ENCODE results near the gene ATP6V0A1. TPM values are rescaled to one million over a fixed set of nuclear protein-coding genes. Genes with fewer than 3 reads are reported as not detected.

ATP6V0A1 gene
- total RNA-seq, 1 donor: 40.0 TPM

DNA sequence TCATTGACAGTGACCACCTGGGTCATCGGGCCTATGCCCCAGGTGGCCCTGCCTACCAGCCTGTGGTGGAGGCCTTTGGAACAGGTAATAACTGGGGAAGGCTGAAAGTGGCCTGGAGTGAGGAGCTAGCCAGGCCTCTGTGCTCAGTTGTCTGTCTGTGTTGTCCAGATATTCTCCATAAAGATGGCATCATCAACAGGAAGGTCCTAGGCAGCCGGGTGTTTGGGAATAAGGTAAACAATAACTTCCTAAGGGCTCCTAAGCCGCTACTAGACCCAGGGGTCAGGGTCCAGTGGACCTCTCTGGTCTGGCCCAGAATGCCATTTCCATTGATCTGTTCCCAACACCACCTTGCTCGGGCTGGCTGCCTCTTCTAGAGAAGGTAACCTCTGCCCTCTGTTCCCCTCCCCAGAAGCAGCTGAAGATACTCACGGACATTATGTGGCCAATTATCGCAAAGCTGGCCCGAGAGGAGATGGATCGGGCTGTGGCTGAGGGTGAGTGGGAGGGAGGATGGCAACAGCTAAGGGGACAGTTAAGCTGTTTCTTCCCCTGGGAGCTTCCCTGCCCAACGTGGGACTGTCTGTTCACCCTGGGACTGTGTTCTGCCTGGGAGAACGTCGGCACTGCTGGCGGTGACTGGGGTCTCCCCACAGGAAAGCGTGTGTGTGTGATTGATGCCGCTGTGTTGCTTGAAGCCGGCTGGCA lies 106.3 kb downstream of the ATP6V0A1 start:
- H3K4me3 ChIP-seq (ENCODE audit: low read depth, low read length): no peak overlapping the region
- TF ChIP-seq, protein P1, sequence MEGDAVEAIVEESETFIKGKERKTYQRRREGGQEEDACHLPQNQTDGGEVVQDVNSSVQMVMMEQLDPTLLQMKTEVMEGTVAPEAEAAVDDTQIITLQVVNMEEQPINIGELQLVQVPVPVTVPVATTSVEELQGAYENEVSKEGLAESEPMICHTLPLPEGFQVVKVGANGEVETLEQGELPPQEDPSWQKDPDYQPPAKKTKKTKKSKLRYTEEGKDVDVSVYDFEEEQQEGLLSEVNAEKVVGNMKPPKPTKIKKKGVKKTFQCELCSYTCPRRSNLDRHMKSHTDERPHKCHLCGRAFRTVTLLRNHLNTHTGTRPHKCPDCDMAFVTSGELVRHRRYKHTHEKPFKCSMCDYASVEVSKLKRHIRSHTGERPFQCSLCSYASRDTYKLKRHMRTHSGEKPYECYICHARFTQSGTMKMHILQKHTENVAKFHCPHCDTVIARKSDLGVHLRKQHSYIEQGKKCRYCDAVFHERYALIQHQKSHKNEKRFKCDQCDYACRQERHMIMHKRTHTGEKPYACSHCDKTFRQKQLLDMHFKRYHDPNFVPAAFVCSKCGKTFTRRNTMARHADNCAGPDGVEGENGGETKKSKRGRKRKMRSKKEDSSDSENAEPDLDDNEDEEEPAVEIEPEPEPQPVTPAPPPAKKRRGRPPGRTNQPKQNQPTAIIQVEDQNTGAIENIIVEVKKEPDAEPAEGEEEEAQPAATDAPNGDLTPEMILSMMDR (IDR thresholded peaks at IDR 0.05; ENCODE audit: insufficient read depth, low read length): no peak
- DNase-seq (ENCODE audit: low read depth): no peak

DNA sequence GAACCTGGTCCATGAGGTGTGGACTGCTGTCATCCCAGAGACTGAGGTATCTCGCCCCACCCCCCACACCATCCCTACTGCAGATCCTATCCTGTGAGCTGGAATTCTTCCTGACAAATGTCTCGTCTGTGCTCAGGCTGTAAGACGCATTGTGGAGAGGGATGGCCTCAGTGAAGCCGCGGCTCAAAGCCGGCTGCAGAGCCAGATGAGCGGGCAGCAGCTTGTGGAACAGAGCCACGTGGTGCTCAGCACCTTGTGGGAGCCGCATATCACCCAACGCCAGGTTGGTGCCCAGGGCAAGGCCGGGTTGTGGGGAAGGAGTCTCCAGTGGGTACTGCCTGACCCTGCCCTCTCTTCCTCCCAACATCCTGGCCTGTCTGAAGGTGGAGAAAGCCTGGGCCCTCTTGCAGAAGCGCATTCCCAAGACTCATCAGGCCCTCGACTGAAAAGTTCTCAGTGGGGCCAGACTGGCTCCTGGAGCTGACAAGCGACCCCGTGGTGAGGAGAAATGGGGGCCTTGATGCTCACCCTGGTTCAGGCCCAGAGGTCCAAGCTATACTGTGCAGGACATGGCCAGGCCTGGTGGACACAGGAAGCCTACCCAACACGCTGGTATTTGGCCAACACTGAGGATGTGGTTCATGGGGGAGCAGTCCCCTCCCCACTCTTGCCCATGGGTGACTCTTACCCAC lies 107.0 kb downstream of the ATP6V0A1 start:
- DNase-seq (ENCODE audit: low read depth): no peak
- no peak overlapping the region for H3K4me3 ChIP-seq (ENCODE audit: low read depth, low read length)
- TF ChIP-seq, protein P1 (IDR thresholded peaks at IDR 0.05; ENCODE audit: insufficient read depth, low read length): no peak

DNA sequence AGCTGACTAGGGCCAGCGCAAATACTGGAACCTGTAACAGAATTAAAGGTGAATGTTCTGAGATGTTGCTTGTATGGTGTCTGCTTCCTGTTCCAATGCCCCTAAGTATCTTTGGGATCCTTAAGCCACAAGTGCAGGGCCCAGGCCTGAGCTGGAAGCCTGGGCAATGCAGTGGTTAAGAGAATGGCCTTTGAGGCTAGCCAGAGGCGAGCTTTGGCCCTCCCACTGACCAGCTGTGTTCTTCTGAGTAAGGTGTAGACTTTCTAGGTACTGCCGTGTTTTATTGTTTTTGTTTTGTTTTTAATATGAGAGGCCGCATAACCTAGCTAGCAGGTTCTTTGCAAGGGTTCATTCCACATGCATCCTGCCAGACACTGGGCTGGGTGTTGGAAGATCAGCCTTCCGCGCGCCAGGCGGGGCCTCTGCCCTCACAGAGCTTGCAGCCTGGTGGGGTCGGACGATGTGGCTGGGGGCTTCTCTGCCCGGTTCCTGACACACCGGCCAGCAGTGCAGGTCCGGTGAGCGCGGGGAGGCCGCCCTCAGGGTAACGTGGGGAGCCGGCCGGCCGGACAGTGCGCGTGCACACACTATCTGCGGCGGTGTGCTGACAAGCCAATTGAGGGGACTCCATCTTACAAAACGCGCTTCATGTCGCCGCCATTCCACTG lies 107.7 kb downstream of the ATP6V0A1 start:
- DNase-seq (ENCODE audit: low read depth): no peak
- TF ChIP-seq, protein P1 (IDR thresholded peaks at IDR 0.05; ENCODE audit: insufficient read depth, low read length): no peak
- peak overlapping the region; percentile 93 for H3K4me3 ChIP-seq (ENCODE audit: low read depth, low read length)

DNA sequence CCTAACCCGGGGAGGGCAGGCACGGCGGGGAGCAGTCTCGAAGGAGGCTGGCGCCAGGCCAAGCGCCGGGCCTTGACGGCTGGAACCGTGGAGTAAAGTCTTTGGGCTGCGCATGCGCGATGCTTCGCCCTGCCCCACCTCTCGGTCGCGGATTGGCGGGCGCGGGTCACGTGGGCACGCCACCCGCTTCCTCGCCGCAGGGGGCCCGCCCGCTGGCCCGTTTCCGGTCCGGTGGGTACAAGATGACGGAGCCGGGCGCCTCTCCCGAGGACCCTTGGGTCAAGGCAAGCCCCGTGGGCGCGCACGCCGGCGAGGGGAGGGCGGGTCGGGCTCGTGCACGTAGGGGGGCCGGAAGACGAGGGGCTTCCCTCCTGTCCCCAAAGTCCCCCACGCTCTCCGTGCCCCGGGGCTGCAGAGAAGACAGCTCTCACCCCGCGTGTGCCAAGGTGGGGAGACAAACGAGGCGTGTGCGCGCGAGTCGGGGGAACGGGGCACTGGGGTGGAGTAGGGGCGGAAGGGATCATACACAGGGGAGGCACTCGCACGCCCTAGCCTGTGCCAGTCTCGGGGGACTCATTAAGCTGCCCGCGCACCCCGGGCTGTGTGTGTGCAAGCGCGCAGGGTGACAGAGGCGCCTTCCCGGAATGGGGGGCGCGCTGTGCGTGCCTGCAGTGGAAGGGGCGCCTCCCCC lies 108.3 kb downstream of the ATP6V0A1 start, which contains the start of gene MLX:
TSS of gene MLX (plus strand) at position 218 of the 691 bp plus-strand sequence. CDS start at position 243, 25 bp downstream.
- DNase-seq (ENCODE audit: low read depth): peak; percentile 87
- H3K4me3 ChIP-seq (ENCODE audit: low read depth, low read length): peak within 1 kb of the TSS; percentile 93
- TF ChIP-seq, protein P1 (IDR thresholded peaks at IDR 0.05; ENCODE audit: insufficient read depth, low read length): no peak

- no peak for DNase-seq (ENCODE audit: low read depth)
- TF ChIP-seq, protein P1 (IDR thresholded peaks at IDR 0.05; ENCODE audit: insufficient read depth, low read length): no peak
- H3K4me3 ChIP-seq (ENCODE audit: low read depth, low read length): peak overlapping the region; percentile 13
These were observed 109.8 kb downstream of the ATP6V0A1 start for GRCh38 chr17:42568341-42569111.

All from fibroblast of the aortic adventitia (primary cell).